ENCODE data around the gene CMPK2. TPM values are rescaled to one million over a fixed set of nuclear protein-coding genes. Genes with fewer than 3 reads are reported as not detected.
A peak's percentile ranks its signal among the peaks of the same experiment; 100 is the strongest.
"Not testable (repeated sequence)": the region's sequence is repeated elsewhere in the genome, so short reads cannot be mapped to it uniquely, and the experiment has no call there.

Gene CMPK2
- total and polyA plus RNA-seq, 4 donors = 6.6 to 15.3 (median 7.4) TPM

DNA sequence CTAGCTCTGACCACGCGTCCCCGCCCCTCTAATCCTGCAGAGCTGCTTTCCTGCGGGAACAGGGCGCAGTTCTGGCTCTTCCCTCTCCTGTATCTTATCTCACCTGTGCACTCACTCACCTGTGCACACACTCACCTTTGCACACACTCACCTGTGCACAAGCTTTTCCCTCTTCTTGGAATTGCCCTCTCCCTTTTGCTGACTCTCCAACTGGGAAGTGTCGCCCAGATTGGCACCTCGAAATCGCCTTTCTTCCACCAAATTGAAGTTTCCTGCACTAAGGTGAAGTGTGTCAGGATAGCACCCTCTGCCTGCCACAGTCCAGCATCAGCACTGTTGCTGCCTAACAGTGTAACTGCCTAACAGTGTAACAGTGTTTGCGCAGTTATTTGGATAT lies 566 bp upstream of the CMPK2 start:
- Histone ChIP-seq H3K27ac (ENCODE audit: low read depth, low read length) (no peak overlapping the region), H3K27me3 (ENCODE audit: control insufficient read depth, insufficient read depth, low read length) (no peaks in the 10 kb centered on the region), H3K9me3 (ENCODE audit: control insufficient read depth, insufficient read depth, low read length) (no peaks in the 10 kb centered on the region), H3K36me3 (ENCODE audit: control insufficient read depth, insufficient read depth, low read length) (peaks cover 3% of the 10 kb centered on the region), H3K4me1 (ENCODE audit: control insufficient read depth, insufficient read depth, low read length) (peaks cover 11% of the 10 kb centered on the region), H3K4me3 (ENCODE audit: low read depth, low read length) (peak overlapping the region; percentile 54)
- peak in 2 of 6 donors; percentile 78 to 91 for DNase-seq (ENCODE audit: low read depth in 4 of 6, low spot score in 6 of 6)
- WGBS (ENCODE audit: insufficient coverage) = 0% methylated on average over 8 of the region's 9 CpGs

DNA sequence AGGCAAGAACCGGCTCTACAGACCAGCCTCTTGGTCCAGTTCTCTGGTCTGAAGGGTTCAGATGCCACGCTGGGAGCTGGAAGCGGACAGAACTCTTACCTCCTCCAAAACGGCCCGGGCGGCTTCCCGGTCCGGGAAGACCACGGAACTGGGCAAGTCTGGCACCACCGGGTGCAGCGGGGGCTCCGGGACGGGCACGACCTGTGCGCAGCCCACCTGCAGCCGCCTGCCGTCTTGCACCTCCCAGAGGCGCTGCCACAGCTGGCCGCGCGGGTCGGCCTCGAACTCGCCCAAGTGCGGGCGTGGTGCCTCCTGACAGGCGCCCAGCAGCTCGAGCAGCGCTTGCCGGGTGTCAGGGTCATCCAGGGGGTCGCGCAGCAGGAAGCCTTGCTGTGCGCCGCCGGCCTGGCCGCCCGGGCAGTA lies 773 bp downstream of the CMPK2 start:
- 8% methylated on average over 37 of the region's 37 CpGs for WGBS (ENCODE audit: insufficient coverage)
- Histone ChIP-seq H3K4me3 (ENCODE audit: low read depth, low read length) (peak overlapping the region; percentile 2), H3K27ac (ENCODE audit: low read depth, low read length) (no peak overlapping the region), H3K9me3 (ENCODE audit: control insufficient read depth, insufficient read depth, low read length) (no peaks in the 10 kb centered on the region), H3K27me3 (ENCODE audit: control insufficient read depth, insufficient read depth, low read length) (no peaks in the 10 kb centered on the region), H3K36me3 (ENCODE audit: control insufficient read depth, insufficient read depth, low read length) (peaks cover 5% of the 10 kb centered on the region), H3K4me1 (ENCODE audit: control insufficient read depth, insufficient read depth, low read length) (peaks cover 11% of the 10 kb centered on the region)
- no peak for DNase-seq (ENCODE audit: low read depth in 4 of 6, low spot score in 6 of 6)

DNA sequence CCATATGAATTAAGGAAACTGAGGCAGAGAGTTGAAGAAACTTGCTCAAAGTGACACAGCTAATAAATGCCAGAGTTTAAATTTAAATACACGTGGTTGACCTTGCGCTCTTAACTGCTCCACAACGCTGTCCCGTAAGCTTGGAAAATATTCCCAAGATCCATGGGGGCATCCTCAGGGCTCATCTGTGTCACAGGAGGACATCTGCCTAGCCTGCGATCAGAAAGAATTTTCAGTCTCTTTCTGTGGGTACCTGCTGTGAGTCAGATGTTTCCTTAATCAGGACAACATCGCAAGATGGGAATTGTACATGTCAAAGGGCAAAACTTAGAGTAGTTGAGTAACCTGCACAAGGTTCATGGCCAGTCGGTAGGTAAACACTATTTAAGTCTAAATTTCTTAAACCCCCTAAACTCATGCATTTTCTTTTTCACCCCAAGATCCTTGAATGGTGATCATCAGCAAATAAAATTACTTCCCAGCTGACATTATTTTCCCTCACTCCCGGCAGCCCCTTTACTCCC lies 1.4 kb downstream of the CMPK2 start:
- Histone ChIP-seq H3K4me3 (ENCODE audit: low read depth, low read length) (peak overlapping the region; percentile 2), H3K27me3 (ENCODE audit: control insufficient read depth, insufficient read depth, low read length) (no peaks in the 10 kb centered on the region)

GRCh38 chr2:6863792-6864191 lies 1.9 kb downstream of the CMPK2 start:
- Histone ChIP-seq H3K27me3 (ENCODE audit: control insufficient read depth, insufficient read depth, low read length) (no peaks in the 10 kb centered on the region), H3K9me3 (ENCODE audit: control insufficient read depth, insufficient read depth, low read length) (peaks cover 5% of the 10 kb centered on the region), H3K4me3 (ENCODE audit: low read depth, low read length) (no peak overlapping the region), H3K27ac (ENCODE audit: low read depth, low read length) (no peak overlapping the region), H3K36me3 (ENCODE audit: control insufficient read depth, insufficient read depth, low read length) (peaks cover 5% of the 10 kb centered on the region), H3K4me1 (ENCODE audit: control insufficient read depth, insufficient read depth, low read length) (peaks cover 11% of the 10 kb centered on the region)
- 68% methylated on average over 4 of the region's 6 CpGs for WGBS (ENCODE audit: insufficient coverage)
- peak in 2 of 6 donors; percentile 35 to 84 for DNase-seq (ENCODE audit: low read depth in 4 of 6, low spot score in 6 of 6)

More for the DNA sequence above, 1.4 kb downstream of the CMPK2 start:
- peak in 2 of 6 donors; percentile 2 to 27 for DNase-seq (ENCODE audit: low read depth in 4 of 6, low spot score in 6 of 6)
- WGBS (ENCODE audit: insufficient coverage) = 68% methylated on average over 6 of the region's 8 CpGs
- H3K9me3 ChIP-seq (ENCODE audit: control insufficient read depth, insufficient read depth, low read length) = peaks cover 5% of the 10 kb centered on the region
- no peak overlapping the region for H3K27ac ChIP-seq (ENCODE audit: low read depth, low read length)
- peaks cover 5% of the 10 kb centered on the region for H3K36me3 ChIP-seq (ENCODE audit: control insufficient read depth, insufficient read depth, low read length)
- peaks cover 11% of the 10 kb centered on the region for H3K4me1 ChIP-seq (ENCODE audit: control insufficient read depth, insufficient read depth, low read length)

- Histone ChIP-seq H3K9me3 (ENCODE audit: control insufficient read depth, insufficient read depth, low read length) (peaks cover 5% of the 10 kb centered on the region), H3K27me3 (ENCODE audit: control insufficient read depth, insufficient read depth, low read length) (no peaks in the 10 kb centered on the region), H3K4me3 (ENCODE audit: low read depth, low read length) (no peak overlapping the region), H3K4me1 (ENCODE audit: control insufficient read depth, insufficient read depth, low read length) (peaks cover 5% of the 10 kb centered on the region), H3K27ac (ENCODE audit: low read depth, low read length) (no peak overlapping the region), H3K36me3 (ENCODE audit: control insufficient read depth, insufficient read depth, low read length) (peaks cover 5% of the 10 kb centered on the region)
- DNase-seq (ENCODE audit: low read depth in 4 of 6, low spot score in 6 of 6) = no peak
- 100% methylated on average over 1 of the region's 3 CpGs for WGBS (ENCODE audit: insufficient coverage)
These were observed 5.4 kb downstream of the CMPK2 start for GRCh38 chr2:6860296-6860695.

- H3K27ac ChIP-seq (ENCODE audit: low read depth, low read length); H3K9me3 ChIP-seq (ENCODE audit: control insufficient read depth, insufficient read depth, low read length); H3K4me1 ChIP-seq (ENCODE audit: control insufficient read depth, insufficient read depth, low read length); H3K4me3 ChIP-seq (ENCODE audit: low read depth, low read length); H3K27me3 ChIP-seq (ENCODE audit: control insufficient read depth, insufficient read depth, low read length); DNase-seq (ENCODE audit: low read depth in 4 of 6, low spot score in 6 of 6); H3K36me3 ChIP-seq (ENCODE audit: control insufficient read depth, insufficient read depth, low read length): not testable (repeated sequence)
- WGBS (ENCODE audit: insufficient coverage) = no CpG with 5 or more reads among the region's 4 CpGs
These were observed 7.2 kb downstream of the CMPK2 start for GRCh38 chr2:6858466-6859027.

DNA sequence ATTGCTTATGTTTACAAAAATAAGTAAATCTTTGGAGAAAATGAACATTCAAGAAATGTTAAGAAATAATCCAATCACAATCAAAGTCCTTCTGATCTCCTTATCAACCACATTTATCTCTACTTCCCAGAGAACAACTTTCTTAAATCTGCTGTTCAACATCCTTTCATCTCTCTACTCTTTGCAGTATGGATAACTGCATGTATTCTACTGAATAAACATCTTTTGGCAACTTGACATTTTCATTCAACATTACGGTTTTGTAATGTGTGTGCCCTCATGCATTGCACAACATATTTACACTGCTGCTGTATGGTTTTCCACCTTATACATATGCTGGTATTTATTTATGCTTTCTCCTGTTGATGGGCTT lies 9.2 kb downstream of the CMPK2 start:
- no peaks in the 10 kb centered on the region for H3K27me3 ChIP-seq (ENCODE audit: control insufficient read depth, insufficient read depth, low read length)
- H3K4me1 ChIP-seq (ENCODE audit: control insufficient read depth, insufficient read depth, low read length) = no peaks in the 10 kb centered on the region
- no peak overlapping the region for H3K4me3 ChIP-seq (ENCODE audit: low read depth, low read length)
- H3K9me3 ChIP-seq (ENCODE audit: control insufficient read depth, insufficient read depth, low read length) = peaks cover 5% of the 10 kb centered on the region
- H3K36me3 ChIP-seq (ENCODE audit: control insufficient read depth, insufficient read depth, low read length) = peaks cover 3% of the 10 kb centered on the region
- no peak for DNase-seq (ENCODE audit: low read depth in 4 of 6, low spot score in 6 of 6)
- WGBS (ENCODE audit: insufficient coverage) = no CpG with 5 or more reads among the region's 1 CpG
- no peak overlapping the region for H3K27ac ChIP-seq (ENCODE audit: low read depth, low read length)

- no peak for DNase-seq (ENCODE audit: low read depth in 4 of 6, low spot score in 6 of 6)
- H3K27ac ChIP-seq (ENCODE audit: low read depth, low read length) = no peak overlapping the region
- H3K27me3 ChIP-seq (ENCODE audit: control insufficient read depth, insufficient read depth, low read length) = no peaks in the 10 kb centered on the region
- H3K9me3 ChIP-seq (ENCODE audit: control insufficient read depth, insufficient read depth, low read length) = peaks cover 5% of the 10 kb centered on the region
- H3K36me3 ChIP-seq (ENCODE audit: control insufficient read depth, insufficient read depth, low read length) = peaks cover 2% of the 10 kb centered on the region
- no peaks in the 10 kb centered on the region for H3K4me1 ChIP-seq (ENCODE audit: control insufficient read depth, insufficient read depth, low read length)
- H3K4me3 ChIP-seq (ENCODE audit: low read depth, low read length) = no peak overlapping the region
These were observed 9.7 kb downstream of the CMPK2 start for GRCh38 chr2:6855860-6856547.

DNA sequence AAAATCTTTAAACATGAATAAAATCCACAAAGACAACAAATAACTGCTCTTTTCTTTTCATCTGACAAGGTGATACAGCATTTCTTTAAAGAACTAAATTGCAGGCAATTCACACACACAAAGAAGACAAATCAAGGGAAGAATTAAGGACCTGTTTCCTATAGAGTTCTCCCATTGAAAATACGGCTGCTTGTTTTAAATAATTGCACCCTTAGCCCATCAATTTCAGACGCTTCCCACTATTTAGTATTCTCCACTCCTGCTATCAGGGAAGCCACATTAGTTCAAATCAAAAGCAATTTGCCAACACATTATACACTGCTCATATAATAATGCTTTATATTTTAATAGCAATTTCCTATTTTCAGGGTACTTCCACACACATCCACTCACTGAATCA lies 11.3 kb downstream of the CMPK2 start:
- Histone ChIP-seq H3K27ac (ENCODE audit: low read depth, low read length) (no peak overlapping the region), H3K36me3 (ENCODE audit: control insufficient read depth, insufficient read depth, low read length) (no peaks in the 10 kb centered on the region), H3K4me3 (ENCODE audit: low read depth, low read length) (no peak overlapping the region), H3K4me1 (ENCODE audit: control insufficient read depth, insufficient read depth, low read length) (no peaks in the 10 kb centered on the region), H3K9me3 (ENCODE audit: control insufficient read depth, insufficient read depth, low read length) (peaks cover 2% of the 10 kb centered on the region), H3K27me3 (ENCODE audit: control insufficient read depth, insufficient read depth, low read length) (no peaks in the 10 kb centered on the region)
- WGBS (ENCODE audit: insufficient coverage) = no CpG with 5 or more reads among the region's 2 CpGs
- peak in 2 of 6 donors; percentile 4 to 51 for DNase-seq (ENCODE audit: low read depth in 4 of 6, low spot score in 6 of 6)

GRCh38 chr2:6852195-6852594 lies 13.5 kb downstream of the CMPK2 start:
- no peak for DNase-seq (ENCODE audit: low read depth in 4 of 6, low spot score in 6 of 6)
- H3K36me3 ChIP-seq (ENCODE audit: control insufficient read depth, insufficient read depth, low read length) = no peaks in the 10 kb centered on the region
- H3K4me1 ChIP-seq (ENCODE audit: control insufficient read depth, insufficient read depth, low read length) = no peaks in the 10 kb centered on the region
- WGBS (ENCODE audit: insufficient coverage) = no CpG with 5 or more reads among the region's 2 CpGs
- peaks cover 4% of the 10 kb centered on the region for H3K9me3 ChIP-seq (ENCODE audit: control insufficient read depth, insufficient read depth, low read length)
- no peaks in the 10 kb centered on the region for H3K27me3 ChIP-seq (ENCODE audit: control insufficient read depth, insufficient read depth, low read length)
- H3K27ac ChIP-seq (ENCODE audit: low read depth, low read length) = no peak overlapping the region
- H3K4me3 ChIP-seq (ENCODE audit: low read depth, low read length) = no peak overlapping the region

Data from spinal cord (tissue), 10 donors.